T-helper 2 cell (primary cell): ENCODE results near the gene IRX1.
A peak's percentile ranks its signal among the peaks of the same experiment; 100 is the strongest.

Experiments used
- DNase-seq, 5 experiments: peaks; one replicate each; pipeline versions ENCODE4 v3.0.0 to v3.0.0-alpha.2; 2012 to 2022
- total RNA-seq, 2 donors: gene quantifications; one replicate each; lab custom pipeline; 2026; lab: John Stamatoyannopoulos, UW

Gene IRX1
- 0 reads per million in 2 donors for total RNA-seq

GRCh38 chr5:3595006-3595961 is at the start of gene IRX1:
Gene IRX1, plus strand, starts transcription at chr5:3595832. Its CDS starts 274 bp downstream, at chr5:3596106.
- no peak for DNase-seq

- DNase-seq: no peak
Observed at GRCh38 chr5:3546028-3546427, 49.6 kb upstream of the IRX1 start.

DNA sequence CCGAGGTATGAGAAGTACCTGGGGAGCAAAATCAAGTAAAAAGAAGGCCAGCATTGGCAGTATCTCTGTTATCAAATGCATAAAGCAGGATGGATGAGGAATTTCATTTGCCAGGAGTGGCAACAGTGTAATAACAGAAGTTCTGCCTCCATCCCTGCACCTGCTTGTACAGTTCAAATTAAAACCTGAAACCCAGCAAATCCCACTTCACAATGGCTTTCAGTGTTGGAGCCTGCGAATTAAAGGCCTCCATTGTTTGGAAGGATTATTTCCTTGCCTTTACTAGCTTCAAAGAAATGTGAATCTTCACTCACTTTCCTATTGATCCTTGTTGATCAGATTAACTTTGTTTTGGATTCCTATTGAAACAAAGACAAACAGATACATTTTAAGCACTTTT is 31.5 kb upstream of the IRX1 start:
- DNase-seq: no peak

DNA sequence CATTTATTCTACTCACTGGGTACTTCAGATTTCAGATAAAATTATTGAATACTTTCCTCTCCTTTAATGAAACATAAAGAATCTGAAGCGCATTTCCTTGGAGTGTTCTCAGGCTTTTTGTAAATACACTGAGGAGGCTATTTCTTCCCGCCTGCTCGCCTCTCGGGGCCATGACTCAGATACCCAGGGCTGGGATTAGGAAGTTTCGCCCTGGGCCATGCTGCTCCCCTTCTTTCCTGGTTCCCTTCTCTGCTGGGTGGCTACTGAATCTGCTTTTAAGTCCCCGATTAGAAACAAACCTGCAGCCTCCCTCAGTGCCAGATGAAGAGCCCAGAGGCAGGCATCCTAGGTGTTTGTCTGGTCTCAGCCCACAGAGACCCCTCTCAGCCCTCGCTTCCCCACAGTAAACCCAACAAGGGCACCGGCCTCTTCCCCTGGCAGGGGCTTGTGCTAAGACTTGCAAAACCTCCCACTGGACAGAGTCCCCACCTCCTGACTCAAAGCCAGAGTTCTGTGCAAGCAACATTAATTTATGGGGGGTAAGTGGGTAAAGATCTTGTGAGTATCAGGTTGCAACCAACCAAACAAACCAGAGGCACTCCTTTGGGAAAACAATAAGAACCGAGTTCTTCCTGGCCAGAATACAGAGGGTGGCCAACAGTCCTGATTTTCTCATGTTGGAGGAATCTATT is 30.7 kb upstream of the IRX1 start:
- no peak for DNase-seq

DNA sequence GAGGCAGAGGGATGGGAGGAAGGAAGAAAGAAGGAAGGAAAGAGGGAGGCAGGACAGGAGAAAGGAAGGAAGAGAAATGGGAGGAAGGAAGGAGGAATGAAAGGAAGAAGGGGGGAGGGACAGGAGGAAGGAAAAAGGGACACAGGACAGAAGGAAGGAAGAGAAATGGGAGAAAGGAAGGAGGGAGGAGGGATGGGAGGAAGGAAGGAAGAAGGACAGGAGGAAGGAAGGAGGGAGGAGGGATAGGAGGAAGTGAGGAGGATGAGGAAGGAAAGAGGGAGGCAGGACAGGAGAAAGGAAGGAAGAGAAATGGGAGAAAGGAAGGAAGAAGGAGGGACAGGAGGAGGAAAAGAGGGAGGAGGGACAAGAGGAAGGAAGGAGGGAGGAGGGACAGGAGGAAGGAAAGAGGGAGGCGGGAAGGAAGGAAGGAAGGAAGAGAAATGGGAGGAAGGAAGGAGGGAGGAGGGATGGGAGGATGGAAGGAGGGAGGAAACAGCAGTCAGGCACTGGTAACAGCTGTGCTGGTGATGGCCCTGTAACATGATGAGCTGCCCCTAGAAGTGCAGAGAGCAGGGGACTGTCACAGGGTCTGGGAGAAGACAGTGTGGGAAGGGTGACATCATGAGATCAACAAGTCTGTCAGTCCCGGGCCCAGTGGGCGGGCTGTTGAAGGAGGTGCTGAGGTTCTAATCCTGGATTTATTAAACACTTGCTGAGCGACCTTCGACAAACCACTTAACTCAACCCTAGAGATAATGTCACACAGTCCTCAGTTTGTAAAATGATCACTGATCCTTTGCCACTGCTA is 10.7 kb upstream of the IRX1 start:
- no peak for DNase-seq

DNA sequence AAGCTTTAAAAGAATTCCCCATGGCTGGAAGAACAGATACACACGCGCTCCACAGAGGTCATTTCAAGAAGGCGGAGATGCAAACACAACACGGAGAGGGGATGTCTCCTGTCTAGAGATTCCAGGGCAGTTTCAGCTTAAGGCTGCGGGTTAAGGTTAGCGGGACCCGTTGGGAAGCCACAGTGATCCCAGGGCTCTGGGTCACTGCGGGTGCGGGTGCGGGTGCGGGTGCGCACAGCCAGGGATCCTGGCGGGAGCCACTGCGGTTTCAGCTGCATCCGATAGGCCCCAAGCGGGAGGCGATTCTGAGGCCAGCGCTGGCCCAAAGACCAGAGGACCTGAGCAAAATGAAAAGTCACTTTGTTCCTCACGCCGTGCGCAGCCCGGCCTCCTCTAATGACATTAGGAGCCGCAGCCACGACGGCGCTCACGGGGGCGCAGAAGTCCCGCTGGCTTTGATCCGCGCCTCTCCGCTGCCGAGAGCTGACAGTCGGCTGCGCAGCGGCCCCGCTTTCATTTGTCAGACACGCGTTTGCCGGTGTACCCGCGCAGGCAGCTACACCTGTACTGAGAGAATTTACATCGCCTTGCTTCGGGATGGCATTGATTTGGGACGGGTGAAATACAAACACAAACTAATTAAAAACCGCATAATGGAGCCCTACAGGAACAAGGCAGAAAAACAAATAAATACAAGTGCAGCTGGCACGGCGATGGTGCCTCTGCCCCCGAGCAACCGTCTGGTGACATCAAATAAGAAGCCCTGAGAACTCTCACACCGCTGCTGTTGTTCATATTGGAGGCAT is 5.3 kb upstream of the IRX1 start:
- DNase-seq: no peak

DNA sequence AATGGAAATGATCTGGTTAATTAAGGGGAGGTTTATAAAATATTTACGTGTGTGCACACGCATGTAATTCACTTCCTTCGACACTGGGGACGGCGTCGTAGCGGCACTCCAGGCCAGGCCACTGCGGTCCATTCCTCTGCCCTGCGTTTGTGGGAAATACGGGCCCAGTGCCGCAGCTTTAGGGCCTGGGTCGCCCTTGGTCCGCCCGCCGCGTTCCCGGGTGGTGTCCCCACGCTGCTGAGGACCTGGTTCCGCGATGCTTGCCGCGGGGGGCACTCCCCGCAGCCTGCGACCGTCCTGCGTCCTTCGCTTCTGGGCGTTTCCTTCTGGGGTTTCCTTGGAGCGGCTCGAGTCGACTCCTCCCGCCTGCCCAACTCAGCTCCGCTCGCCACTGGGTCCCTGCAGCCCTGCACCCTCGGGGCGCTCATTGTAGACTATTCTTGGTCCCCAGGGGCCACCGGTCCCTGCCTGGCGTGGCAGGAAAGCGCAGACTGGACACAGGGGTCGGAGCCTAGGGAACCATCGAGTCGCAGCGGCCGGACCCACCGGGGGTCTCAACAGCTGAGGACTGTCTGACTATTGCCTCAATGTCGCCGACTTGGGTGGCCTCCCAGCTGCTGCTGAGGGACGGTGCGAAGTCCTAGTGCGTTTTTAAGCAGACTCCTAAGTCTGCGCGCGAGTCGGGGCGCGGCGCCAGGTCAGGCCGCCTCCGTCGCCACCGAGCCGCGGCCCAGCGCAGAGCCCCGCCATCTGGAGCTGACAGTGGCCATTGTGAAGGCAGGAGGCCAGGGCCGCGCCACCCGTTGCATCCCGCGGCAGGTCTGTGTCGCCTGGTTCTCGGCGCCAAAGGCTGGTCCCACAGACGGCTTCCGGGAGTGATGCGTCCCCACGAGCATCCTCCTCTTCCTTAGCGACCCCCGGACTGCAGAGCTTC is 4.4 kb upstream of the IRX1 start:
- no peak for DNase-seq

DNA sequence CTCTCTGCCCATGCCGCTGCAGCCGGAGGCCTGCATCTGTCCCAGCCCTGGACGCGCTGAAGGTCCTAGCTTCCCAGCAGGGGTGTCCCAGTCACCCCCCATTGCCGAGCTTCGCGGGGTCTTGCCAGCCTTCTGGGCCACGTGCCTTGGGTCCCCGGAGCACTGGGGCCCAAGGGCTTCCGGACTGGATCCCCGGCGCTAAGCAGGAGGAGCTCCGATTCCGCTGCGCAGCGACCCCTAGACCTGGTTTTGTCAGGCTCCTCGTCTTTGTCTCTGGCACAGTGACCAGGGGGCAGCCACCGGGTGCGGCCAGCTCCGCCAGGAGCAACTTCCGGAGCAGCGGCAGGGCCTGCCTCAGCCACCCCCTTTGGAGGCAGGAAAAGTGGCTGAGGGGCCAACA is 3.3 kb upstream of the IRX1 start:
- DNase-seq: no peak

GRCh38 chr5:3593771-3594509 is 1.7 kb upstream of the IRX1 start:
- no peak for DNase-seq

DNA sequence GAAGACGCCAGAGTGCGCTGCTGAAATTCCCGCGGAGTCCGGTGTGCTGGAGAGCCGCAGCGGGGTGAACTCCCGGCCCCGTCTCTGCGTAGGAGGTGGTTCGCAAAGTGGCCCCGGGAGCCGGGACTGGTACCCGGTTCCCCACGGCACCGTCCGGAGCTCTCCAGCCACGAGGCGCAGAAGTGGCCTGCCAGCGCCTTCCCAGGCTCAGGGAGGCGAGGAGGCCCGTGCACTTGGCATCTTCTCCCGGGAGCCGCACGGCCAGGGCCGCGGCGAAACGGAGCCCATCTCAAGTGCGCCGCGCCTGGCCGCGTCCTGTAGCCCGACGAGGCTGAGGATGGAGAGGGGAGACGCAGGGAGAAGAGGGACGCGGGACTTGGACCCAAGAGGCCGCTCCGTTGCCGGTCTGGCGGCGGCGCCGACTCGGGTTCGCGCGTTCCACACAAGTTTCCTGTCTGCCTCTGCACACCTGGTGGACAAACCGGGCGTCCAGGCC is 1.1 kb upstream of the IRX1 start:
- no peak for DNase-seq

- DNase-seq: no peak
Observed at GRCh38 chr5:3596261-3596825, 711 bp downstream of the IRX1 start.

DNA sequence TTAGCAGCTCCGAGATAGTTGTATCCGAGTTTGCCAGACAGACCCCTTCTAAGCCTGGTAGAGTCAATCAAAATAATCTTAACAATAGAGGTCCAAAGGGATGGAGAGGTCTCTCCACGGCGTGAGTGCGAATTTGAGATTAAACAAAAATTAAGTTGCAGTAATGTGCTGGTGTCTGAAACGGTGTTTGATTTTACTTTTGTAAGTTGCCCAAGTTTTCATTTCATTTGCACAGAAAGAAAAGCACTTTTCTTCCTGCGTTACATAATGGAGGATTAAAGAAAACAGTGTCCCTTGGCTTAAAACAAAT is 1.2 kb downstream of the IRX1 start:
- DNase-seq: no peak

GRCh38 chr5:3597167-3598007 is 1.8 kb downstream of the IRX1 start:
- DNase-seq: no peak

GRCh38 chr5:3598207-3598606 is 2.6 kb downstream of the IRX1 start:
- no peak for DNase-seq

DNA sequence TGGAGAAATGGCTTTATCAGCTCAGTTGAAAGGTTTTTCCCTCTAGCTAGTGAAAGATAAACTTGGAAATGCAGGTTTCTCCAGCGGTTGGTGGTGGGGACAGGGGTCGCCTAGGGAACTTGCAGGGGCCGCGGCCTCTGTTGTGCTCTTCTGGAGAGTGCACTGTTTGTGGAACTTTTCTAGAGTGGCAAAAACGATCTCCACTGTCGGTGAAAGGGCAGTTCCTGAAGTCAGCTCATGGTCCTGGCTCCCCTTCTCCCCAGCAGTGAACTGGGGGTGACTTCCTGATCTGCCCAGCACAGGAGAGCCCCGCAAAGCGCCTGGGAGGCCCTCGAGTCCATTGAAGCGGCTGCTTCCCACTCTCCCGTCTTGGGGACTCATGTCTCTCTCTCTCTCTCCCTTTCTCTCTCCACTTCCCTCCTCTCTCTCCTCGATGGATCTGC is 3.2 kb downstream of the IRX1 start:
- no peak for DNase-seq

GRCh38 chr5:3599226-3600105 is 3.8 kb downstream of the IRX1 start:
- peak in 1 of 5 experiments; percentile 27 for DNase-seq
